ENCODE results near the gene MTERF4.

MTERF4 gene

DNA sequence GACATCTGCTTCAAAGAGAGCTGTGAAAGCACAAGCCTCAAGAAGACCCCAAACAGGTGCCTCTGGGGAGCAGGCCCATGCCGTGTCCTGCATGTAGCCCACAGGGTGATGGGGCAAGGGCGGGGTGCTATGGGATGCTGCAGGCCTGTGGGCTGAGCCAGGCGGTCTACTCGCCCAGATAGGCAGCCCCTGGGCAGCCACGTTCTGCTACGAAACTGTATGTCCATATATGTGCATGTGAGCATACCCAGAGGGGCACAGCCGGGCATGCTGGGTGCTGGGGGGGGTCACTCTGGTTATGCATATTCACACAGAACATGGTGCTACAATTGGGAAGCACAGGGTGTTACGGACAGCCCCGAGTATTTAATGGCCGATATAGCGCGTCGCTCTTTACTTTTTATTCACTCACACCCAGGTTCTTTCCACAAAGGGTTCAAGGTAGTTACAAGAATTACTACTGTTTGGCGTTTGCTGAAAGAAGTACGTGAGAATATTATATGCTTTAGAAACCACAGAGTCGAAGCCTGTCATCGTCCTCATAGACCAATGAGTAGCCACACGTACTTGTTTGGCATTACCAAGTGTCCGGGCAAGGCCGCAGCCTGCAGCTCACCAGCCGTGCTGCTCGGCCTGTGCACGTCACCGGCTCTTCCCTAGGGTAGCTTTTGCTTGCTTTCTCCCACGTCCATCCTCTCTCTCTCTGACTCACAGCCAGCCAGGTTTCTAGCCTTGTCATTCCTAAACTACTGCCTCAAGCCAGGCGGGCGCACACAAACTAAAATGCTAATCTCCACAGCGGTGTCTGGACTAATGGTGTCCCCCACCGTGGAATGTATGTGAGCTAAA, 14.4 kb downstream of the MTERF4 start:
- no peak for DNase-seq

DNA sequence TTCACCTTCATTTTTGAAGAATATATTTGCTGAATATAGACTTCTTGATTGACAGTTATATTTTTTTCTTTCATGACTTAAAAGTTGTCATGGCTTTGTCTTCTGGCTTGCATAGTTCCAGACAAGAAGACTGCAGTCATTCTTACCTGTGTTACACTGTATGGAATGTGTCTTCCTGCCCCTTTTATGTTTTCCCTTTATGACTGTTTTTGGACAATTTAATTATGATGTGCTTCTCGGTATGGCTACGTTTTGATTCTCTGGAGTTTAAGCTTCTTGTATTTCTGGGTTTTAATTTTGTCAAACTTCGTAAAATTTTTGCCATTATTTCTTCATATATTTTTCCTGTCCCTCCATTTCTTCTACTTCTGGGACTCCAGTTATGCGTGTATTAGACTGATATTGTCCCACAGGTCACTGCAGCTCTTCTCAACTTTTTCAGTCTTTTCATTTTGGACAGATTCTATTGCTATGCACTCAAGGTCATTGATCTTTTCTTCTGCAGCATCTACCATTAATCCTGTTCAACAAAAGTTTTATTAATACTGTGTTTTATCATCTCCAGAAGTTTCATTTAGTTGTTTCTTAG, 17.1 kb downstream of the MTERF4 start:
- no peak for DNase-seq

DNA sequence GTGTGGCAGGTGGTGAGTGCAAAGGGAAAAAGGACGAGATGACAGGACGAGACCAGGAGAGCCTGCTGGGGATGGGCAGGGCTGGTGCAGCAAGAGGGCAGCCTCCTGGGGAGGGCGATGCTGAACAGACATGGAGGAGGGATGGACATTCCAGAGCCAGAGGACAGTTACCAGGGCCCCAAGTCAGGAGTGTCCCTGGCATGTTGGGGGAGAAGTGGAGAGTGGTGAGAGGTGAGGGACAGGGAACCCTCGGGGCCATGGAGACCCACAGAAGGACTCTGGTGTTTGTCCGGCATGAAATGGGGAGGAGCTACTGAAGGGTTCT, 19.0 kb downstream of the MTERF4 start:
- no peak for DNase-seq

- DNase-seq, result no peak
Measured at GRCh38 chr2:241082341-241083090, 19.6 kb downstream of the MTERF4 start.

- no peak for DNase-seq
Measured at GRCh38 chr2:241081643-241082340, 20.3 kb downstream of the MTERF4 start.

- DNase-seq, result no peak
Measured at GRCh38 chr2:241081190-241081642, 20.9 kb downstream of the MTERF4 start.

GRCh38 chr2:241080405-241081189, 21.5 kb downstream of the MTERF4 start:
- no peak for DNase-seq

- no peak for DNase-seq
Measured at GRCh38 chr2:241074901-241075540, 27.1 kb downstream of the MTERF4 start.

DNA sequence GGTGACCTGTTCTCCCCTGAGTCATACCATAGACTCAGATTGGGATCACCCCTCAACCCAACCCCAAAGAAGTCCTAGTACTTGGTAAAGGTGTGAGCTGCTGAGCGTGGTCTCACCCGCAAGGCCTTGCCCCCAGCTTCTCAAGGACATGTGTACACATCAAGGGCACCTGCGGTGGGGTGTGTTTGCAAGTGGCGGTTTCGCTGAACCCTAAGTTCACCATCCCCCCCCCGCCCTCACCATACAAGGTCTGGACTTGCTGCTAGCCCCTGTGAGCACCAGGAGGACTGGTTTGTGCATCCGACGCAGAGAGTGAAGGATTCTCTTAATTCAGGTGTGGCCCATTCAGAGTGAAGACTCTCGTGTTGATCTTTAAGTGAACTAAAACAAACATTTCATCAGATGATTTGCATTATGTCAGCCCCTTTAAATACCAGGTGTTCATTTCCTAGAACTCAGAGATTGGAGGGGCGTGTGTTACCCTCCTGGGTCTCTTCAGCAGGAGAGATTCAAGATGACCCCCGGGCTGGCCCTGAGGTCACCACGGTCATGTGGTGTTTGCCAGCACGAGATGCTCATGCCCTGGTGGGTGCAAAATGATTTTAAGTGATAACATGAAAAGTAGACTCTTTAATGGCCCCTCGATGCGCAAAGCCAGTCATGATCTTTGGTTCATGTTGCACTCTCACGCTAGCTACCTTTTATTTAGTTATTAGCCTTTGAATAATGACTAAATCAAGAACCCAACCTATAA, 27.8 kb downstream of the MTERF4 start:
- no peak for DNase-seq

GRCh38 chr2:241073166-241074064, 28.7 kb downstream of the MTERF4 start:
- DNase-seq, result no peak

DNA sequence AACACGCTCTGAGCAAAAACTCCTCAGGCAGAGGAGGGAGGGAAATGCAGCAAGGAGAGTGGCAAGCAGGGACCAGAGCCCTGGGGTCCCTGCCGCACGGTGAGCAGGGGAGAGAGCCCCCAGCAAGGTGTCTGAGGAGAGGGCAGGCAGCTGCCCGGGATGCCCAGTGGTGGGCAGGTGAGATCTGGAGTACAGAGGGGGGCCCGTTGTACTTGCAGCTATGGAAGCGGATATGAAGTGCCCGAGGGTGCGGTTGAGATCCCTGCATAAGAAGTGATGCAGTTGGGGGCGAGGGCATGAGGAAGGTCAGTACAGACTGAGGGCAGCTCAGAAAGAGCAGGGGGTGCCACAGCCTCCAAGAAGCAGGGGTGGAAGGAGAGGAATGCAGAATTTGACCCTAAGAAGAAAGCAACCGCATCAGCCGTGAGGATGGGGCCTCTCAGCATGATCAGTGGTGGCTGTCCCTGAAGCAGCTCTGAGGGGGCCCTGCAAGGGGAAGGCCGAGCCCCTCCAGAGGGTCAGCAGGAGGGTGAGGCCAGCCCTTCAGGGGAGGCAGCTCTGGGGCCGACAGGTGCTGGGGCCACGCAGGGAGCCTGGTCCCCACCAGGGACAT, 29.4 kb downstream of the MTERF4 start:
- no peak for DNase-seq

DNA sequence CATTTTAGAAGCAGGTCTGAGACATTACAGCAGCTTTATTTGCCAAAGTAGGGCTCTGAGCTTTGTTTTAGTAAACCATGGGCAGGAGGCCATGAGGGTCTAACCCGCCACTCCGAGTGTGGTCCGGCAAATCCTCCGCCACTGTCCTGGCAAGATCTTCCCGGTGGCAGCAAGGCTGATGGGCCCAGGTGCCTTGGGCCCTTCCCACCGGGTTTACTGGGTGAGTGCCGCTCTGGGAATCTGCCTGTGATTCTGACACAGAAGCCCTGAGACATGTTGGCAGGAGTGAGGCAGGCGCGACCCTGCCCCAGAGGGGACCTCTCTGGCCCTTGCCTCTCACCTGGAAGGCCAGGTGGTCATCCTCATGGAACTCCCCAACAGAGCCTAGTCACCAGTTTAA, 29.9 kb downstream of the MTERF4 start:
- DNase-seq, result no peak

DNA sequence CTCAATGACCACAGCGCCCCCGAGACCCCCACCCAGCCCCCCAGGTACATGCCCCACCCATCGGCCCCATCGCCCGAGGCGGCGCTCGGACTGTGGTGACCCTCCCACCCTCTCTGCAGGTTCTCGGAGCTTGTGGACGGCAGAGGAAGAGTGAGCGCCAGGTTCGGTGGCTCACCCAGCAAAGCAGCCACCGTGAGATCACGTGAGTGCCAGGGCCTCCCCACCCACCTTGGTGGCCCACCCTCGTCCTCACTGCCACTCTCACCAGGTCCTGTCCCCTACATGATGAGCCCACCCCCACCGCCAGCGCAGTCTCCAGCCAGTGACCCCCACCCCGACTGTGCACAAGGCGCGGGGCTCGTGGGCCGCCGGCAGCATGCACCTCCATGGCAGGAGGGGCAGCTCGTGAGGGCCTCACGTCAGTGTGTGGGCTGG, 30.4 kb downstream of the MTERF4 start:
- no peak for DNase-seq

DNA sequence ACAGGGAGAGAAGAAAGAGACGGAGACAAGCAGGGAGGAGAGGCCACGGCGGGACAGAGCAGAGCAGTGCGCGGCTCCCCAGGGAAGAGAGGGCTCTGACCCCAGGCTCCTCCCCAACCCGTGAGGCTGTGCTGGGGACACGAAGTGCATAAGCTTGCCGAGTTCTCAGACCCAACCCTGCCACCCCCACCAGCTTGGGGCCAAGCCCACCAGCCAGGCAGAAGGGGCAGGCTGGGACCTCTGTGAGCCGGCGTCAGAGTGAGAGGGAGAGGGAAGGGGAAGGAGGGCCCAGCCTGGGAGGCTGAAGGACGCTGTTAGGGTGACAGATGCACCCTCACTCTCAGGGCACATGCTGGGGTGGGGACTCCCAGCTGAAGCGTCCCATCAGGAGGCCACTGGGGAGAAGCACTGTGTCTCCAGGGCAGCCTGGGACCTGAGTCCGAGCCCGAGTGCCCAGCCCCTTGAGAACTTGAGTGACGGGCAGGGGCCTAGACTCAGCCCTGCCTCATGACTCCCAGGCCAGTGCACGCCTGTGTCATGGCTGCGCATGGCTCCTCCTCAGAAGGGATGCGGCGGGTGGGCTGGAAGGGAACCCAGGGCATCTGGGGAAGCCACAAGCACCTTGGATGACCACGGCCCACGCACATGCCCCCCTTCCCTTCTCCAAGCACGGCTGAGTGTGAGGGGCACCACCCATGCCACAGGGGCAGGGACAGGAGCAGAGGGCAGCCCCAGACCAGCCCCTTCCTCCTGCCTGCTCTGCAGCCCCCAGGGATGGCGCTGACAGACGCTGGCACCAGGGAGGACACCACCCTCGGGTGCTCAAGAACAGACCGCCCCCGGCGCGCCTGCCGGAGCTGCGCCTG, 31.0 kb downstream of the MTERF4 start:
- no peak for DNase-seq

DNA sequence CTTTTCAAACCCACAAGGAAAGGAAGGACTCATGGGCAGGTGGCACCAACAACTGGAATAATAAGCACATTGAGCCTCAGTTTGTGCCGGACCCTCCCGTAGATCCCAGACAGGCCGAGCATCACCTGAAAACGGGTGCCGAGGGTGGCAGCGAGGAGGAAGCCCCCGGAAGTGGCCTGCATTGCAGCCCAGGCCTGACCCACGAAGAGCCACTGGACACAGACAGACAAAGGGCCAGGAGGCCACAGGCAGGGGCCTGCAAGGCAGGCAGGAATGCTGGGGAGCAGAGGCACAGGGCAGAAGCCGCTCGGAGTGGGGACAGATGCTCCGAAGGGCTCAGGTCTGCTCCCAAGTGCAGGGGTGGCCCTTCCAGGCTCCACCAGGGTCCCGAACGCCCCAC, 31.7 kb downstream of the MTERF4 start:
- DNase-seq, result no peak

DNA sequence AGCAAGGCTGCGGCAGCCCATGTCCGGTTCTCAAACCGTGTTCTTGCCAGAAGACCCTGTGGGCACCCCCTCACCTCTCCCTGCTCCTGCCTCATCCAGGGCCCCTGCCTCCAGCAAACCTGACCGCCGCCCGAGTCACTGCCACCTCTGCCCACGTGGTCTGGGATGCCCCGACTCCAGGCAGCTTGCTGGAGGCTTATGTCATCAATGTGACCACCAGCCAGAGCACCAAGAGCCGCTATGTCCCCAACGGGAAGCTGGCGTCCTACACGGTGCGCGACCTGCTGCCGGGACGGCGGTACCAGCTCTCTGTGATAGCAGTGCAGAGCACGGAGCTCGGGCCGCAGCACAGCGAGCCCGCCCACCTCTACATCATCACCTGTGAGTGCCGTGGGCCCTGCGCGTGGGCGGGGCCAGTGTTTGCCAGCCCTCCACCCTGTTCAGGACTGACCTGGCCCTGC, 32.2 kb downstream of the MTERF4 start:
- no peak for DNase-seq

DNA sequence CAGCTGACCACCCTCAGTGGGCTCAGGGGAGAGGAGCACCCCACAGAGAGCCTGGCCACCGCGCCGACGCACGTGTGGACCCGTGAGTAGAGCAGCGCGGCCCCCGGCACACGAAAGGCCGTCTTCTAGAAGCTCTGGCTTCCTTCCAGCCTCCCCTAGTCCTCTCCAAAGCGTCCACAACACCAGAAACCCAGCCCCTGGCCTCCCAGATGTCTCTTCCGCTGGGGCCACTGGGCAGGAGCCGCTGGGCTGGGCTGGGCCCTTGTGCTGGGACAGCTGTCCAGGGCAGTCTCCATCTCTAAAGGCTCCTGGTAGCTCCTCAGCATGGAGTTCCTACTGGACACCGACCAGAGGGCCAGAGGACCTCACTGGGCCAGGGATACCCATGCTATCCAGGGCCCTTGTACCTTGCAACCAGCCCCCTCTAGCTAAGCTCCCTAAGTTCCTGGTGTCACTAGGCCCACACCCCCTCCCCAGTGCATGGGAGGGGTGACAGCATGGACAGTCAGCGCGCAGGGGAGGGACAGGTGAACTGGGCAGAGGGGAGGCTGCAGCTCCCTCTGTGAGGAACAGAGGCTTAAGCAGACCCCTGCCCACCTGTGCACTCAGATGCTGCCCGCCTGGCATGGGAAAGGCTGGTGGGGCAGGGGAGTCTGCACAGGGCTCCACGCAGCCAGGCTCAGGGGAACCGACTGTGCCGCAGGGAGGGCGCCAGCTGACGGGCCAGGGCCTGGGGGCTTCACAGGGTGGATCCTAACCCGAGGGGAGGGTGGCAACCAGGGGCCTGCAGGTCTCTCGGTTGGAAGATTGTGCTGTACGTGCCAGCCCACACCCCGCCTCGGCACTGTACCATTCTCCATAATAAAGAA, 32.9 kb downstream of the MTERF4 start:
- DNase-seq, result no peak
